Midbrain (tissue), 1 donor: ENCODE results near the gene HAO1.
"Not testable (repeated sequence)": the region's sequence is repeated elsewhere in the genome, so short reads cannot be mapped to it uniquely, and the experiment has no call there.

ENCODE experiments used
- DNase-seq: peaks from one replicate; lab custom pipeline; 2025; lab: John Stamatoyannopoulos, UW

Gene HAO1

DNA sequence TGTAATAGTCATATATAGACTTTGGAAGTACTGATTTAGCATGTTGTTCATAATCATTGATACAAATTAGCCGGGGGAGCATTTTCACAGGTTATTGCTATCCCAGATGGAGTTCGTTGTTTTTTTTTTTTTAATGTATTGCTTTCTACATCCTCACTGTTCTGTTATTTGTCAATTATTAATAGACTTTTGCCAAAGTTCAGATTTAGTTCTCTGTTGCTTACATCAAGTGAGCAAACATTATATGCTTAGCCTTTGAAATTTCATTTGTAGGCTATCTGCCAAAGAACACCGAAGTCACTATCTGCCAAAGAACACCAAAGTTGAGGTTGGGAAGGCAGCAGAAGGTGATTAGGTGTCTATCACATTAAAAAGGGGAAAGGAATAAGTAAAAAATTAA, at the start of gene HAO1:
Gene HAO1, minus strand, starts transcription at position 118 of the 400 bp plus-strand sequence. Its CDS starts 36 bp downstream, at position 82.
- DNase-seq, result no peak

- no peak for DNase-seq
Measured at GRCh38 chr20:7989379-7989778, 49.1 kb upstream of the HAO1 start.

- no peak for DNase-seq
Measured at GRCh38 chr20:7985916-7986315, 45.7 kb upstream of the HAO1 start.

- no peak for DNase-seq
Measured at GRCh38 chr20:7984192-7984591, 43.9 kb upstream of the HAO1 start.

DNA sequence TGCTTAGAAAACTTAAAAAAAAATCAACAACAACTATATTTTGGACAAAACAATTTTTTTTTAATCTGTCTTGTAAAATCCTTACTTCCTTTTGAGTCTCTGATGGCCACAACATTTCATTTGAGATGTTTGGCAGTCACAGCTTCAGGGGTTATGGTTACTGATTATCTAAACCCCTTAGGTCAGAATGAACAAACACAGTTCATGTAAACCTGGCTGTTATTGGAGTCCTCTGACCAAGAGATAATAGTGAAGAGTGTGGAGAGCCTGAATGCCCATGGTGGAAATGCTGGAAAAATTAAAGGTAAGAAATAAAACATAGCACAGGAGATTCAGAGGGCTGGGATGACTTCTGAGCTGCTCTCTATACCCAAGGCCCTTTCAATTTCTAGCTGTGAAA, 41.1 kb upstream of the HAO1 start:
- DNase-seq, result no peak

DNA sequence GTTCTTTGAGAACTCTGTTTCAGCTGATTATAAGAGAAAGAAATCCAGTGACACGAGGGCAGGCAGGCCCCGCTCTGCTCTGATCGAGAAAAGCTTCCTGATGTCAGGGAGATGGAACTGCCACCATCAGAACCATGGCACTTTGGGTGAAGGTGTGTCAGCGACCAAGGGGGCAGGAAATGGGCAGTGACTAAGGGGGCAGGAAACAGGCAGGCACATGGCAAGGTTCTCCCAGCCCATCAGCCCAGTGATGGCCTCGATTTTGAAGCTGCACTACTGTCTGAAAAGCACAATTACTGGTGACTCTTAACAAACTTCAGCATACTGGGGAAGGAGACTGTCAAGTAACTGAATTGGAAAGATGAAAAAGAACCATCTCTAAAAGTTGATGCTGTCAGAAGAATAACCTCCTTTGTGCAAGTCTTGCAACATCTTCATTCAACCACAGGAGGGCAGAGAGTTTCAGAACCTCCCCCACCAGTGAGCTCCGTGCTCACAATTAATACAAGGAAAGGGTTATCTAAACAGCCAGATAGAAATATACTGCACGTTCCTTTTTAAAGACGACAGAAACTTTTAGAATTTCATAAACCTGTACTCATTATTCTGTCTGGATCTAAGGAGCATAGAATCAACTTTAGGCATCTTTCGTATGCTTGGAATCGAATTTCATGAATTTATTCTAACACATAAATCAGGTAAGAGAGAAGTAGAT, 40.2 kb upstream of the HAO1 start:
- peak; percentile 22 for DNase-seq

DNA sequence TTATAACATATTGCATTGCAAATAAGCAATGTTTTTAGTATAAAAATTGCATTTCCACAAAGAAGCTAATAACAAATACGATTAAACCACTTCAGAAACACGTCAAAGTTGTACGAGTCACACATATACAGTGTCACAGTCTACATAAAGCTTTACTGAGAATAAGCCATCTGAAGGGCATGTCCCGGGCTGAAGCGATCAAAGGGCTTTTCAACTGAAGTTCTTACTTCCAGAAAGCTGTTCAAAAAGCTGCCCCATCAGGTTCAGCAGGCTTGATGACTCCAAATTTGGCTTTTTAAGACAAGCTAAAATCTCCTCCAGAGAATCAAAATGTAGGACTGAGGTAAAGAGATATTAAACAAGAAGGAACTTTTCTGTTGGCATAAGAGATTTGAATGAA, 37.5 kb upstream of the HAO1 start:
- no peak for DNase-seq

DNA sequence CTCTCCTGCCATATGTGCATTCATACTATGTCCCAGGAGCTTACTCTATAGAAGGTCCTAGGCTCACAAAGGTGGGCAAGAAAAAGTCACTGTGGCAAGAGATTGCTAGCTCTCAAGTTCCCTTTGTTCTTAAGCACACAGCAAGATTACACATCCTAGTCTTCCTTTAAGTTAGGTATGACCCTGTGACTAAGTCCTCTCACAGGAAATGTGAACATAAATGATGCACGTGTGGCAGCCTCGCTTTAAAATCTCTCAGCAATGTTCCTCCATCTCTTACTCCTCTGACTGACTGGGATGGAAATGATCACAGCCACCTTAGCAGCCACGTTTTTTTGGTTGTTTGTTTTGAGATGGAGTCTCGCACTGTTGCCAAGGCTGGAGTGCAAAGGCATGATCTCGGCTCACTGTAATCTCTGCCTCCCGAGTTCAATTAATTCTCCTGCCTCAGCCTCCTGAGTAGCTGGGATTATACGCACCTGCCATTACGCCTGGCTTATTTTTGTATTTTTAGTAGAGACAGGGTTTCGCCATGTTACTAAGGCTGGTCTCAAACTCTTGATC, 35.7 kb upstream of the HAO1 start:
- no peak for DNase-seq

DNA sequence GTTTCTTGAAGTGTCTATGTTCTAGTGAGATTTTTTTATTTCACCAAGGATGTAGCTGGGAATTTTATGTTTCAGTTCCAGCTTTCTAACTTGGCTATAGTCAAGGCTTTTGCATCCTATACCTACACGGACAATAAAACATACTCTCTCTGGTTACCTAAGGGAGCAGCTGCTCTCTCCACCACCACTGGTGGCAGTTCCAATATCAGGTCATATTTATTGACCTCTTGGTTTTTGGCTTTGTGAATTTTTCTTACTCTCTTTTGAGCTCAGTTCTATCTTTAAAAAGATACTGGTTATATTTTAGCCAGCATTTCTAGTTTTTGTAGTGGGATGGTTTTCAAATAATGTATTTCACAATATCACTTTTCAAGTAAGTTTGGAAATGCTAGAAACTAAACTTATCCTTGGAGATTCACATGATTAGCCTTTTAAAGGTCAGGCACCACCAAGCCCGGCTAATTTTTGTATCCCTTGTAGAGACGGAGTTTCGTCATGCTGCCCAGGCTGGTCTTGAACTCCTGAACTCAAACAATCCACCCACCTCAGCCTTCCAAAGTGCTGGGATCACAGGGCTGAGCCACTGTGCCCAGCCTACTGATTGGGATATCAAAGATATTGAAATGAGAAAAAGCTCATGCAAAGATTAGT, 34.7 kb upstream of the HAO1 start:
- no peak for DNase-seq

- DNase-seq, result no peak
Measured at GRCh38 chr20:7971536-7972280, 31.4 kb upstream of the HAO1 start.

DNA sequence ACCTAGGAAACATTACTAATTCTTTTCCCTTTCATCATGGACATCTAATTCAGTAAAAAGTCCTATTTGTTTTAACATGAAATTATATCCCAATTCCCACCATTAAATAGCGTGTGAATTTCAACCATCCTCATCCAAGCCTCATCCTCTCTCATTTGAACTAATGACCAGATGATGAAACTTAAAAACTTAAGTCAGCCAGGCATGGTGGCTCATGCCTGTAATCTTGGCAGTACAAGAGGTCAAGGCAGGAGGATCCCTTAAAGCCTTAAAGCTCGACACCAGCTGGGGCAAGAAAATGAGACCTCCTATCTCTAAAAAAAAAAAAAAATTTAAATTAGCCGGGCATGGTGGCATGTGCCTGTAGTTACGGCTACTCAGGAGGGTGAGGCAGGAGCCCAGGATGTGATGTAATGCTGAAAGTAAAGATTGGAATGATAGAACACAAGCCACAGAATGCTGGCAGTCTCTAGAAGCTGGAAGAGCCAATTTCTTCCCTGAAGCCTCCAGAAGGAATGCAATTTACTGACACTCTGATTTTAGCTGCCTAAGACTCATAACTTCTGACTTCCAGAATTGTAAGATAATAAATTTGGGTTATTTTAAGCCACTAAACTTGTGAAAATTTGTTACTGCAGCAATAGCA, 27.1 kb upstream of the HAO1 start:
- no peak for DNase-seq

DNA sequence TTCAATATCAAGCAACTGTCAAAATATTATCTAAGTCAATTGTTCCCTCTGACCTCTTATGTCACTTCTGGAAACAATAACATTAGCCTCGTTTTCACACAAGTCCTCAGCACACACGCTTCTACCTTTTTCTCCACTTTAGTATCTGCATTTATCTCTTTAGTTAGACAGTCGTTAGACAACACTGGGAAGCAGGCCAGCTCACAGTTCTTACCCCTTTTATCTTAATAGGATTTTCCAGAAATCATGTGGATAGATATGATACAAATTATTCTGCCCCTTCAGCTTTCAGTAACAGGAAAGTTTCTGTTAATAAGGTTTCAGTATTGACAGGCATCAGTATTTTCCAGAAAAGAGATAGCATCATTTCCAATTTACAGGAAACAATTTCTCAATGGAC, 25.9 kb upstream of the HAO1 start:
- no peak for DNase-seq

DNA sequence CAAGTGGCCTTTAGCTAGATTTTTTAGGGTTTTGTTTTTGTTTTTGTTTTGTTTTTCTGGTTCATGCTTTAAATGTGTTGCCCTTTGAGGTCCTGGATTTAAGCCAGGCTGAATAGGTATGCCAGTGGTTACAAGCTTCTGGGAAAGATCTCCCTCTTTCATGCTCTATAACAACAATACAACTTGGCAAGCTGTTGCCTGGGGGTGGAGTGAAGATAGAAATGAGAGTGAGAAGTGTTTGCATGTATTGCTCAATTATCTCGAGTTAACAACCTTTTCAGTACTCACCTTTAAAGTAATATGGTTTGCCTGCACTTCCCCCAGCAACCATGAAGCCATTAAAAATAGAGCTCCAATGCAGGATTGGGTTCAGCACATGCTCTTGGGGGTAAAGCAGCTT, 19.2 kb upstream of the HAO1 start:
- no peak for DNase-seq

DNA sequence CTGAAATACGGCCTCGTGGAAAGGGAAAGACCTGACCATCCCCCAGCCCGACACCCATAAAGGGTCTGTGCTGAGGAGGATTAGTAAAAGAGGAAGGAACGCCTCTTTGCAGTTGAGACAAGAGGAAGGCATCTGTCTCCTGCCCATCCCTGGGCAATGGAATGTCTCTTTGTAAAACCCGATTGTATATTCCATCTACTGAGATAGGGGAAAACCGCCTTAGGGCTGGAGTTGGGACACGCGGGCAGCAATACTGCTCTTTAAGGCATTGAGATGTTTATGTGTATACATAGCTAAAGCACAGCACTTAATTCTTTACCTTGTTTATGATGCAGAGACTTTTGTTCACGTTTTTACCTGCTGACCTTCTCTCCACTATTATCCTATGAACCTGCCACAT, 16.3 kb upstream of the HAO1 start:
- not testable (repeated sequence) for DNase-seq

DNA sequence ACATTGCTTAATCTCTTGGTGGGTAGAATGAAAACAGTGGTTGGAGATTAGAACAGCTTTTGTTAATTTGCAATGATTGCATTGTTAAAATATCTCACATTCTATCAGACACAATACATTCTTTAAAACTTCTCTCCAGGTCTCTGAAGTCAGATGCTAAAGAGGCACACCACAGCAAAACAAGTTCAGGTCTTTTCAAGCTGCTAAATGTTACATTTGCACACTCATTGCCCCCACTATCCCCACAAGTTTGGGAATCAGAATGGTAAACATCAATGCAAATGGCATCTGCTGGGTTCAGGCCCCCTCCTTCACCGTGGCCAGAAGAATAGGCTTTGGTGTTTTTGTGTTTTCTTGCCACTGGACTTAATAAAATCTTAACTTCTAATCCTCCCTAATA, 10.1 kb upstream of the HAO1 start:
- no peak for DNase-seq

- DNase-seq, result no peak
Measured at GRCh38 chr20:7943891-7944290, 3.6 kb upstream of the HAO1 start.

DNA sequence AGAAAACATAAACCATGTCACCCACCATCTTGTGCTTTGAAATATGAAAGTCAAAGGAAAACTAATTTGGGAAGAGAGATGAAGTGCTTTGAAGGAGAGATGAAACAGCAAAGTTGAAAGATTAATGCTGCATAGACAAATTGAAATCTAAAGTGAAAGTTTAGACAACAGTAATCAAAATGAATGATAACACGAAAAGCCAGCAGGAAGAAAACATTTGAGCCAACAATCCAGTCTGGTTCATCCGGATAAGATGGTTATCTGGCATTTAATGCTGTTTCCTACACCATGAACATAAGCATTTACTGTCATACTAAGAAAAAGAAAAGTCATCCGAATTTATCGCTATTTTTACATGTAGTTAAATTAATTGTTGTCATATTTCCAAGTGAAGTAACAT, 595 bp downstream of the HAO1 start:
- no peak for DNase-seq

DNA sequence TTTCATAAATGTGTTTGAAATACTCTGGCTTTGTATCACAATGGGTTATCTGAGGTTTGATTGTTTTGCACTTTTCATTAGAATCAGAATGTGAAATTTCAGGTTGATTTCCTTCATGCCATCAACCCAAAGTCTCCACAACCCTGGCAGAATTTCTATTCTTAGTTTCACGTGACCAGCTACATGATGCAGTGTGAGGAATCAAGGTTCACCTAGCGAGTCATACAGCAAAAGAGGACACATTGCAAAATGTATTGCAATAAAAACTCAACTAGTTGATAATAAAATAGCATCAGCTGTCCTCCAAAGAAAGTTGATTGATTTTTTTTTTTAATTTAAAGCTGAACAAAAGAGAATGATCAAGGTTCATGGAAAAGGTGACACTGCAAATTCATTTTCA, 2.2 kb downstream of the HAO1 start:
- DNase-seq, result no peak

DNA sequence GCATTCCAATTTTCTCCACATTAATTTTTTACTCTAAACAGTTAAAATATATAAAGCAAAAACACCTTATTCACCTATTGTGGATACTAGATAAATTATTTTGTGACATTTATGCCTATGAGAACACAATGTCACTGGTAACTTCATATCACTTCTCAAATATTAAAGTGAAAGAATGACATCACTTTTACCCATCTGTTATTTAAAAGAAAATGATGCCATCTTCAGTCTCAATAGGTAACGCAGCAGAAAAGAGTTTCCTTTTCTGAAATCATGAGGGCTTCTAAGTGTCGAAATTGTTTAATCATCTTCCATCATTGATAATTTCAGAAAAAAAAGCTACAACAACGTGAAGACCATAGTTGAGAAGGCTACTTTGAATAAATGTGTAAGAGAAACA, 2.9 kb downstream of the HAO1 start:
- DNase-seq, result no peak

GRCh38 chr20:7935027-7935551, 5.2 kb downstream of the HAO1 start:
- no peak for DNase-seq

DNA sequence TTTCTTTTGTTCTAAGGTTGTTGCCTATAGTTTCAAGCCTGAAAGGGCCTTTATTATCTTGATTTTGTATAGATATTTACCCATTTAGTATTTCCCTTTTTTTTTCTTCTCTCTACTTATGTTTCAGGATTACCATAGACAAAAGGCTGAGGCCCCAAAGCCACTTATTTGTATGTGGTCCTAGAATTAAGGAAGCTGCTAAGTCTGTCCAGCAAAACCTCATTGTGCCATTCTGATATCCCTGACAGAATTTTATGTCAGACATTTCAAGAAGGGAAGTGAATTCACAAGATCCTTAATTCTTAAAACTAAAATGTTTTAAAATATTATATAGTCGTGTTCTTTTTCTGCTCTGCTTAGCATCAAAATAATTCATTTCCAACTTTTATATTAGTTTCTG, 6.9 kb downstream of the HAO1 start:
- DNase-seq, result no peak

- no peak for DNase-seq
Measured at GRCh38 chr20:7930343-7930742, 9.9 kb downstream of the HAO1 start.
